NAMALWA (cell line): ENCODE data around the gene TMEM135.

Experiments used
- DNase-seq: peaks from one replicate; pipeline ENCODE4 v3.0.0-alpha.2; 2015; ENCODE audit warnings: low spot score

Gene TMEM135

GRCh38 chr11:87194985-87195820 is 157.5 kb downstream of the TMEM135 start:
- no peak for DNase-seq

GRCh38 chr11:87198266-87198881 is 160.6 kb downstream of the TMEM135 start:
- no peak for DNase-seq

GRCh38 chr11:87201376-87201775 is 163.6 kb downstream of the TMEM135 start:
- no peak for DNase-seq

- no peak for DNase-seq
Observed at GRCh38 chr11:87203907-87204602, 166.3 kb downstream of the TMEM135 start.

- no peak for DNase-seq
Observed at GRCh38 chr11:87212891-87213290, 175.2 kb downstream of the TMEM135 start.

GRCh38 chr11:87213444-87213843 is 175.7 kb downstream of the TMEM135 start:
- no peak for DNase-seq

GRCh38 chr11:87215236-87215635 is 177.5 kb downstream of the TMEM135 start:
- DNase-seq, result no peak

- DNase-seq, result no peak
Observed at GRCh38 chr11:87219266-87219665, 181.5 kb downstream of the TMEM135 start.

GRCh38 chr11:87223816-87224215 is 186.1 kb downstream of the TMEM135 start:
- no peak for DNase-seq

- no peak for DNase-seq
Observed at GRCh38 chr11:87224486-87224885, 186.8 kb downstream of the TMEM135 start.

- no peak for DNase-seq
Observed at GRCh38 chr11:87228820-87229219, 191.1 kb downstream of the TMEM135 start.

GRCh38 chr11:87230995-87231394 is 193.3 kb downstream of the TMEM135 start:
- no peak for DNase-seq

GRCh38 chr11:87232320-87232719 is 194.6 kb downstream of the TMEM135 start:
- no peak for DNase-seq

- DNase-seq, result no peak
Observed at GRCh38 chr11:87235366-87235765, 197.6 kb downstream of the TMEM135 start.

GRCh38 chr11:87236368-87236767 is 198.6 kb downstream of the TMEM135 start:
- no peak for DNase-seq

GRCh38 chr11:87239001-87239400 is 201.3 kb downstream of the TMEM135 start:
- no peak for DNase-seq

- DNase-seq, result no peak
Observed at GRCh38 chr11:87239531-87239930, 201.8 kb downstream of the TMEM135 start.

- no peak for DNase-seq
Observed at GRCh38 chr11:87251560-87251959, 213.8 kb downstream of the TMEM135 start.

- DNase-seq, result no peak
Observed at GRCh38 chr11:87252869-87253268, 215.1 kb downstream of the TMEM135 start.

GRCh38 chr11:87254562-87254961 is 216.8 kb downstream of the TMEM135 start:
- DNase-seq, result no peak

GRCh38 chr11:87255589-87255988 is 217.9 kb downstream of the TMEM135 start:
- DNase-seq, result no peak

GRCh38 chr11:87256694-87257340 is 219.1 kb downstream of the TMEM135 start:
- no peak for DNase-seq
